SK-N-SH (cell line): Measurements from ENCODE around the gene INPP5A. TPM values are rescaled to one million over a fixed set of nuclear protein-coding genes. Genes with fewer than 3 reads are reported as not detected.
A peak's percentile ranks its signal among the peaks of the same experiment; 100 is the strongest.

Experiments used
- CTCF ChIA-PET: fragments of 300-600, 350-600 bp; formaldehyde crosslinking; extraction: SDS; loops from one replicate; lab custom pipeline; 2021; lab: Yijun Ruan, JAX
- POLR2A ChIA-PET: fragments of 350-600 bp; sonication (Branson Sonifier 250); formaldehyde crosslinking; extraction: SDS; loops from one replicate; lab custom pipeline; 2020; ENCODE audit warnings: antibody characterized with exemption, inconsistent platforms; lab: Yijun Ruan, JAX
- DNase-seq: peaks from one replicate; pipeline ENCODE4 v3.0.0; 2012
- H2AFZ ChIP-seq: fragments of 200-600 bp; sonication (generic); 2 replicates; pipeline ENCODE4 v1.8.1; 2016; ENCODE audit warnings: antibody characterized with exemption, mild to moderate bottlenecking, low read depth
- H3F3A ChIP-seq: fragments of 200-600 bp; sonication (generic); replicated peaks from 2 replicates; pipeline ENCODE3; 2016; ENCODE audit warnings: antibody characterized with exemption, mild to moderate bottlenecking; ENCODE audit not compliant: insufficient read depth
- H3K27ac ChIP-seq, 2 experiments: fragments of 200-500 bp in 1 of 2; fragments of 200-600 bp in 1 of 2; sonication (Bioruptor generic) in 1 of 2; sonication (generic), shearing (Covaris generic) in 1 of 2; 2 replicates each; pipeline versions ENCODE4 v1.5.1 to v1.6.1; 2014 to 2016; ENCODE audit warnings: low read depth in 2 of 2, inconsistent platforms in 1 of 2, low read length in 1 of 2, mild to moderate bottlenecking in 1 of 2, mixed read lengths in 1 of 2
- H3K27me3 ChIP-seq: fragments of 200-600 bp; sonication (generic), shearing (Covaris generic); 2 replicates; pipeline ENCODE4 v1.6.1; 2016; ENCODE audit warnings: mixed run types; ENCODE audit not compliant: insufficient read depth
- H3K36me3 ChIP-seq, 2 experiments: fragments of 200-500 bp in 1 of 2; fragments of 200-600 bp in 1 of 2; sonication (Bioruptor generic) in 1 of 2; sonication (generic) in 1 of 2; replicated peaks in 1 of 2; 2 replicates each; pipeline versions ENCODE3 to v1.5.1; 2014 to 2016; ENCODE audit warnings: low read length in 1 of 2, mild to moderate bottlenecking in 1 of 2; ENCODE audit not compliant: insufficient read depth in 2 of 2, control insufficient read depth in 1 of 2
- H3K4me1 ChIP-seq, 2 experiments: fragments of 200-500 bp in 1 of 2; fragments of 200-600 bp in 1 of 2; sonication (Bioruptor generic) in 1 of 2; sonication (generic), shearing (Covaris generic) in 1 of 2; 2 replicates each; pipeline versions ENCODE4 v1.5.1 to v1.6.1; 2014 to 2016; ENCODE audit warnings: low read depth in 1 of 2, low read length in 1 of 2, mixed run types in 1 of 2; ENCODE audit not compliant: insufficient read depth in 2 of 2, control insufficient read depth in 1 of 2
- H3K4me2 ChIP-seq: fragments of 200-600 bp; sonication (generic), shearing (Covaris generic); 2 replicates; pipeline ENCODE4 v1.6.1; 2017; ENCODE audit warnings: mixed run types
- H3K4me3 ChIP-seq, 2 experiments: fragments of 200-500 bp in 1 of 2; fragments of 200-600 bp in 1 of 2; sonication (Bioruptor generic) in 1 of 2; sonication (generic), shearing (Covaris generic) in 1 of 2; 2 replicates each; pipeline versions ENCODE4 v1.5.1 to v1.8.1; 2014 to 2016; ENCODE audit warnings: low read depth in 2 of 2, inconsistent platforms in 1 of 2, low read length in 1 of 2, mild to moderate bottlenecking in 1 of 2, mixed read lengths in 1 of 2, moderate library complexity in 1 of 2
- H3K79me2 ChIP-seq: fragments of 200-600 bp; sonication (generic); 2 replicates; pipeline ENCODE4 v1.8.1; 2017; ENCODE audit warnings: mild to moderate bottlenecking; ENCODE audit not compliant: insufficient read depth
- H3K9ac ChIP-seq: fragments of 200-600 bp; sonication (generic); 2 replicates; pipeline ENCODE4 v1.6.1; 2017; ENCODE audit warnings: mixed run types
- H3K9me2 ChIP-seq: fragments of 200-600 bp; sonication (generic); 2 replicates; pipeline ENCODE4 v1.6.1; 2017; ENCODE audit warnings: mixed run types
- H3K9me3 ChIP-seq: fragments of 200-600 bp; sonication (generic); 2 replicates; pipeline ENCODE4 v1.6.1; 2017; ENCODE audit warnings: mixed run types, mild to moderate bottlenecking, moderate library complexity
- H4K20me1 ChIP-seq: fragments of 200-600 bp; sonication (generic); 2 replicates; pipeline ENCODE4 v1.6.1; 2017; ENCODE audit warnings: mild to moderate bottlenecking, mixed run types; ENCODE audit not compliant: insufficient read depth
- CHD2 ChIP-seq: fragments of 150-350 bp; IDR thresholded peaks from 2 replicates; pipeline ENCODE4 v1.6.1; 2018; ENCODE audit warnings: low read length; ENCODE audit not compliant: partially characterized antibody
- EP300 ChIP-seq, 2 experiments: IDR thresholded peaks; 2 replicates each; pipeline versions ENCODE4 v1.4.0 to v1.6.1; 2012; ENCODE audit warnings: borderline replicate concordance in 1 of 2, low read depth in 1 of 2, low read length in 1 of 2
- EZH2phosphoT487 ChIP-seq: fragments of 200-600 bp; sonication (generic); IDR thresholded peaks from 2 replicates; pipeline ENCODE4 v1.6.1; 2017; ENCODE audit warnings: low read depth, mixed run types, mild to moderate bottlenecking, antibody characterized with exemption, moderate library complexity, borderline replicate concordance
- FOXJ3 ChIP-seq: sonication (generic); formaldehyde crosslinking; IDR thresholded peaks from 2 replicates; pipeline ENCODE4 v1.5.1; 2020; ENCODE audit warnings: mild to moderate bottlenecking, missing genetic modification reagents
- FOXM1 ChIP-seq: IDR thresholded peaks from 2 replicates; pipeline ENCODE4 v1.4.0; 2012; ENCODE audit warnings: low read depth, mild to moderate bottlenecking
- GATA2 ChIP-seq: sonication (generic); formaldehyde crosslinking; IDR thresholded peaks from 2 replicates; pipeline ENCODE4 v1.5.0; 2020; ENCODE audit warnings: mild to moderate bottlenecking, missing genetic modification reagents
- IRF3 ChIP-seq: fragments of 150-350 bp; IDR thresholded peaks from 2 replicates; pipeline ENCODE4 v1.6.1; 2016; ENCODE audit warnings: mild to moderate bottlenecking, low read depth, low read length
- JUND ChIP-seq: IDR thresholded peaks from 2 replicates; pipeline ENCODE4 v1.4.0; 2012
- MAX ChIP-seq: IDR thresholded peaks from 2 replicates; pipeline ENCODE4 v1.4.0; 2012; ENCODE audit warnings: low read depth
- MXI1 ChIP-seq: IDR thresholded peaks from 2 replicates; pipeline ENCODE4 v1.6.1; 2012; ENCODE audit warnings: mild to moderate bottlenecking, low read depth, low read length, improper control_type of control experiment
- NFIC ChIP-seq: IDR thresholded peaks from 2 replicates; pipeline ENCODE4 v1.4.0; 2012; ENCODE audit warnings: borderline replicate concordance
- POLR2AphosphoS5 ChIP-seq: IDR thresholded peaks from 2 replicates; pipeline ENCODE4 v1.6.1; 2012; ENCODE audit warnings: low read depth, low read length
- RAD21 ChIP-seq: IDR thresholded peaks from 2 replicates; pipeline ENCODE4 v1.6.1; 2012; ENCODE audit warnings: mild to moderate bottlenecking, low read length
- REST ChIP-seq: IDR thresholded peaks from 2 replicates; pipeline ENCODE4 v1.6.1; 2012; ENCODE audit warnings: mild to moderate bottlenecking, low read depth, low read length, moderate library complexity
- RFX5 ChIP-seq: IDR thresholded peaks from 2 replicates; pipeline ENCODE4 v1.6.1; 2012; ENCODE audit warnings: mild to moderate bottlenecking, improper control_type of control experiment, low read length
- SIN3A ChIP-seq: IDR thresholded peaks from 2 replicates; pipeline ENCODE4 v1.6.1; 2012; ENCODE audit warnings: low read depth, mild to moderate bottlenecking, low read length, moderate library complexity, borderline replicate concordance
- SMC3 ChIP-seq: IDR thresholded peaks from 2 replicates; pipeline ENCODE4 v1.6.1; 2012; ENCODE audit warnings: low read depth, low read length, improper control_type of control experiment
- TAF1 ChIP-seq: IDR thresholded peaks from 2 replicates; pipeline ENCODE4 v1.6.1; 2012; ENCODE audit warnings: low read depth, mild to moderate bottlenecking, low read length, moderate library complexity, borderline replicate concordance
- TEAD4 ChIP-seq: IDR thresholded peaks from 2 replicates; pipeline ENCODE4 v1.4.0; 2012; ENCODE audit warnings: mild to moderate bottlenecking, borderline replicate concordance; ENCODE audit not compliant: insufficient read depth
- YY1 ChIP-seq: IDR thresholded peaks from 2 replicates; pipeline ENCODE4 v1.4.0; 2012; ENCODE audit warnings: low read depth, mild to moderate bottlenecking
- WGBS: methylation state at CpG from one replicate; pipeline ENCODE4 v1.1.6; 2017; ENCODE audit warnings: low lambda C conversion rate; 5-methylcytosine and 5-hydroxymethylcytosine counted together
- polyA plus RNA-seq, 3 experiments: library from polyadenylated mRNA; depleted of rRNA; stranded (reverse); fragments of >200 nt; gene quantifications; 2 replicates each; pipeline ENCODE4 v1.2.3, GENCODE V29; 2012

The INPP5A gene
- polyA plus RNA-seq, 1 of the 3 experiments (the other 2 are of a cell fraction): 12.0 TPM

DNA sequence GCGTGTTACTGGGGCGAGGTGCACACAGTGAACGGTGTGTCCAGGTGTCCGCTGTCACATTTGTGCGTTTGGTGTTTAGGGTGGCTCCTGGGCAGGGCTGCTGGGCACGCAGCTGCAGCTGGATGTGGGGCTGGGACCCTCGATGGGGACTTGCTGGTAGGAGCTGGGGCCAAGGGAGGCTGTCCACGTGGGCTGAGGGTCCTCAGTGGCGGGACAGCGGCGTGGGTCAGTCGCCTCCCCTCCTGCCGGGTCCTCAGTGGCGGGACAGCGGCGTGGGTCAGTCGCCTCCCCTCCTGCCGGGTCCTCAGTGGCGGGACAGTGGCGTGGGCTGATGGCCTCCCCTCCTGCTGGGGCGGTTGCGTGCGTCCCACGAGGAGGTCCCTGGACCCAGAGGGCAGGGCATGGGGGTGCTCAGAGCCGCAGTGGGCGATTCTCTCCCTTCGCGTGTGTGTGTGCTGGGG lies 68.5 kb downstream of the INPP5A start:
- peaks cover 0 to 34% of the 10 kb centered on the region in 2 experiments; a peak in 1 of 4 replicates for H3K4me1 ChIP-seq
- H3K9me2 ChIP-seq: no peaks in the 10 kb centered on the region
- no peak overlapping the region for H3K4me2 ChIP-seq
- TF ChIP-seq POLR2AphosphoS5 (no peak), SIN3A (no peak)
- H3K27me3 ChIP-seq: no peaks in the 10 kb centered on the region
- peaks cover 3% of the 10 kb centered on the region; the same call in 1 of the 2 replicates for H3K79me2 ChIP-seq
- no peak overlapping the region for H3K9ac ChIP-seq
- H3K36me3 ChIP-seq: no peaks in the 10 kb centered on the region
- peaks cover 9% of the 10 kb centered on the region; the same call in 1 of the 2 replicates for H4K20me1 ChIP-seq
- CTCF ChIA-PET: interaction anchor here (0.9 kb wide), 1 partner anchor 28 kb away, joined by 3 read pairs; no protein-coding TSS in a partner anchor
- no peaks in the 10 kb centered on the region for H3F3A ChIP-seq
- no peak overlapping the region for H3K4me3 ChIP-seq
- POLR2A ChIA-PET: no interaction called here
- no peaks in the 10 kb centered on the region for H3K9me3 ChIP-seq
- 94% methylated on average over 13 of the region's 28 CpGs for WGBS
- no peak for DNase-seq
- H2AFZ ChIP-seq: no peak overlapping the region
- peak overlapping the region in 1 of 2 experiments; percentile 79; a peak in 2 of 4 replicates for H3K27ac ChIP-seq

DNA sequence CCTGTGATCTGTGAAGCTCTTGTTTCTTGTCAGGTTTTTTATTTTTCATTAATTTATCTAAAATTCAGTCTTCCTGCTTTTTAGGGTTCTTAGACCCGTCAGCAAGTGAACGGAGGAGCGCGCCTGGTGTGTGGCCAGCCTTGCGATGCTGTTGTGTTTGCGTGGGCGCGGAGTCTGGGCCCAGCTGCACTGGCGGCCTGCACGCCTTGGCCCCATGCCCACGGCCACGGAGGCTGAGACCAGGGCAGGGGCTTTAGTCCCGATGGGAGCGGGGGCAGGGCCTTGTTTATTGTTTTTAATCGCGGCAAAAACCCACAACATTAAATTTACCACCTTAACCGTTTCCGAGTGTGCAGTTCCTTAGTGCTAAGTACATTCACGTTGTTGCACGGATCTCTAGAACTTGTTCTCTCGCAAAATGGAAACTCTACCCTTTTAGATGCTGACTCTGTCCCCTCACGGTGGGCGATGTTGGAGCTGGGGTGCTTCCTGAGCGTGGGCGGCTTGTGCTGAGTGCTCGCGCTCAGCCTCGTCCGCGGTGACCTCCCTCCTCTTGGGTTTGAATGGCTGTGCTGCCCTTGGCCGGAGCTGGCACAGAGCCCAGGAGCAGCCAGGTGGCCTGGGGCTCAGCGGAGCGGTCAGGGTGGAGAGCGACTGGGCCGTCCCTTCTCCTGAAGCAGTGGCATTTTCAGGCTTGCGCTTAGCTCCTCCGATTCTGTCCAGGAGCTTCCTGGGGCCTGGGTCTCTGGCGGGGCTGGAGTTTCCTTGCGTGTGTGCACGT lies 69.1 kb downstream of the INPP5A start:
- 83% methylated on average over 40 of the region's 40 CpGs for WGBS
- POLR2A ChIA-PET: interaction anchor here (0.7 kb wide), 1 partner anchor 70 kb away, joined by 4 read pairs; no protein-coding TSS in a partner anchor
- Histone ChIP-seq H2AFZ (no peak overlapping the region), H3K9me2 (no peaks in the 10 kb centered on the region), H3K36me3 (no peaks in the 10 kb centered on the region), H3K4me3 (no peak overlapping the region), H3K27ac (peak overlapping the region in 1 of 2 experiments; percentile 79; a peak in 2 of 4 replicates), H3K79me2 (0 out of 2 replicates have a peak, but pooled peaks cover 3% of the 10 kb centered on the region), H3K9me3 (no peaks in the 10 kb centered on the region), H3K9ac (no peak overlapping the region), H3K4me1 (peaks cover 0 to 34% of the 10 kb centered on the region in 2 experiments; a peak in 1 of 4 replicates), H3F3A (no peaks in the 10 kb centered on the region), H3K27me3 (no peaks in the 10 kb centered on the region), H4K20me1 (peaks cover 9% of the 10 kb centered on the region; the same call in 1 of the 2 replicates), H3K4me2 (no peak overlapping the region)
- CTCF ChIA-PET: interaction anchor here (0.8 to 1.7 kb wide), 6 partner anchors 26 to 147 kb away, joined by 3 to 6 read pairs (median 3); no protein-coding TSS in a partner anchor
- peak; percentile 96 for DNase-seq
- TF ChIP-seq YY1 (no peak), TAF1 (no peak), FOXM1 (no peak), JUND (no peak), MXI1 (0 out of 2 replicates have a peak, but pooled peaks have one; percentile 7), REST (no peak), EZH2phosphoT487 (no peak), CHD2 (peak; percentile 33), FOXJ3 (0 out of 2 replicates have a peak, but pooled peaks have one; percentile 68), SMC3 (no peak), RAD21 (no peak), NFIC (no peak), MAX (no peak), RFX5 (no peak), GATA2 (CRISPR knock-in tag) (no peak), IRF3 (no peak), EP300 (IDR thresholded peaks at IDR 0.05; ENCODE audit: borderline replicate concordance in 1 of 2, low read depth in 1 of 2, low read length in 1 of 2) (0 out of 4 replicates have a peak, but pooled peaks of 1 of the 2 experiments have one; percentile 9), TEAD4 (no peak)
